ENCODE results near the gene PRMT3.

Gene PRMT3

GRCh38 chr11:20403059-20403458, 15.5 kb downstream of the PRMT3 start:
- no peak for TF ChIP-seq CTCF (IDR thresholded peaks at IDR 0.05; ENCODE audit: low read depth, low read length, missing control alignments)
- no peak overlapping the region for H3K4me3 ChIP-seq (replicated peaks; ENCODE audit: low read depth, low read length)
- no peak for DNase-seq (ENCODE audit: extremely low read depth, low read depth)

GRCh38 chr11:20406484-20406883, 19.0 kb downstream of the PRMT3 start:
- no peak overlapping the region for H3K4me3 ChIP-seq (replicated peaks; ENCODE audit: low read depth, low read length)
- DNase-seq (ENCODE audit: extremely low read depth, low read depth): no peak
- TF ChIP-seq CTCF (IDR thresholded peaks at IDR 0.05; ENCODE audit: low read depth, low read length, missing control alignments): no peak

GRCh38 chr11:20407344-20407743, 19.8 kb downstream of the PRMT3 start:
- no peak overlapping the region for H3K4me3 ChIP-seq (replicated peaks; ENCODE audit: low read depth, low read length)
- DNase-seq (ENCODE audit: extremely low read depth, low read depth): no peak
- TF ChIP-seq CTCF (IDR thresholded peaks at IDR 0.05; ENCODE audit: low read depth, low read length, missing control alignments): no peak

GRCh38 chr11:20415432-20415831, 27.9 kb downstream of the PRMT3 start:
- no peak for TF ChIP-seq CTCF (IDR thresholded peaks at IDR 0.05; ENCODE audit: low read depth, low read length, missing control alignments)
- H3K4me3 ChIP-seq (replicated peaks; ENCODE audit: low read depth, low read length): no peak overlapping the region
- DNase-seq (ENCODE audit: extremely low read depth, low read depth): no peak

- no peak for DNase-seq (ENCODE audit: extremely low read depth, low read depth)
- TF ChIP-seq CTCF (IDR thresholded peaks at IDR 0.05; ENCODE audit: low read depth, low read length, missing control alignments): no peak
- no peak overlapping the region for H3K4me3 ChIP-seq (replicated peaks; ENCODE audit: low read depth, low read length)
Observed at GRCh38 chr11:20417771-20418170, 30.3 kb downstream of the PRMT3 start.

- no peak overlapping the region for H3K4me3 ChIP-seq (replicated peaks; ENCODE audit: low read depth, low read length)
- no peak for TF ChIP-seq CTCF (IDR thresholded peaks at IDR 0.05; ENCODE audit: low read depth, low read length, missing control alignments)
- no peak for DNase-seq (ENCODE audit: extremely low read depth, low read depth)
Observed at GRCh38 chr11:20421946-20422345, 34.4 kb downstream of the PRMT3 start.

- TF ChIP-seq CTCF (IDR thresholded peaks at IDR 0.05; ENCODE audit: low read depth, low read length, missing control alignments): no peak
- DNase-seq (ENCODE audit: extremely low read depth, low read depth): no peak
- no peak overlapping the region for H3K4me3 ChIP-seq (replicated peaks; ENCODE audit: low read depth, low read length)
Observed at GRCh38 chr11:20429216-20429615, 41.7 kb downstream of the PRMT3 start.
